Measurements from ENCODE around the gene B4GALT5.
"Not testable (repeated sequence)": the region's sequence is repeated elsewhere in the genome, so short reads cannot be mapped to it uniquely, and the experiment has no call there.

The B4GALT5 gene

DNA sequence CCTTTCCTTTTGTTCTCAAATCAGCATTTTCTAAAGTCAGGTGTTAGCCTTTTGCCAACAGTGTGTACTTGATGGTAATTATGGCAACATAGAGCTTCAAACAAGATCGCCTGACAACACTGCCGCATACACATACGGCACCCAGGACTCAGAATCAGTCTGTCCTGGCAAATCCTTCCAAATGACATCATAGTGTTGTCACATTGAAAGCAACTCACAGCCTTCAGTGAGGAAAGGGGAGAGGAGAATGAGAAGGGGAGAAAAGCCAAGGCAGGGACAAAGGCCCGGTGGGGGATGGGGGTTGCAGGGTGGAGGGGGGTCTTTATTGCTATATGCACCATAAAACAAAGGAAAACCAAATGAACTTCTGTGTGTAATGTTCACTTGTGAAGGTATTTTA is 80.0 kb downstream of the B4GALT5 start:
- H3K9me3 ChIP-seq (ENCODE audit: control insufficient read depth in 5 of 5, low read length in 5 of 5), result no peaks in the 10 kb centered on the region
- no peak overlapping the region for H3K27ac ChIP-seq (ENCODE audit: low read depth, low read length)
- peaks cover 5 to 43% (median 26%) of the 10 kb centered on the region in 5 donors for H3K36me3 ChIP-seq (ENCODE audit: control insufficient read depth in 5 of 5, insufficient read depth in 5 of 5, low read length in 5 of 5)
- peaks cover 3 to 41% (median 36%) of the 10 kb centered on the region in 5 donors for H3K4me1 ChIP-seq (ENCODE audit: control insufficient read depth in 5 of 5, insufficient read depth in 5 of 5, low read length in 5 of 5)
- H3K9ac ChIP-seq (ENCODE audit: low read length in 5 of 5), result no peak overlapping the region
- H3K27me3 ChIP-seq (ENCODE audit: control insufficient read depth in 5 of 5, insufficient read depth in 4 of 5, low read length in 5 of 5), result no peaks in the 10 kb centered on the region
- H3K4me3 ChIP-seq (ENCODE audit: low read depth in 1 of 5, low read length in 5 of 5), result no peak overlapping the region

DNA sequence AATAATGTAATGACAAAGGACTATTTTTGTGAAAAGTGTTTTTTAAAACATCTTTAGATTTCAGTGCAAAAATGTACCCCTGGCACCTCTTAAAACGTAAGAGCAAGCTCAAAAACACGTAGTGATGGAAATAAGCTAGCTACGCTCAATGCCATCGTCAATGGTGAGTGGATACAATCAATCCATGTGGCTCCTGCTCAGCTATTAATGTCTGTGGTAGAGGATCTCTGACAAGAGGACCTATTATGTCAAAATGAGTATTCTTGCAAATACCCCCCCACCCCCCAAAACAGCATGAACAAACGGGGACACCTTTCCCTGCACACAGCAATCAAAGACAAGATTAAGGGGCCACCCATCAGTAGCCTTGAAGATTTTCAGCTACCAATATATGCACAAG is 80.7 kb downstream of the B4GALT5 start:
- H3K9me3 ChIP-seq (ENCODE audit: control insufficient read depth in 5 of 5, low read length in 5 of 5), result no peaks in the 10 kb centered on the region
- H3K27me3 ChIP-seq (ENCODE audit: control insufficient read depth in 5 of 5, insufficient read depth in 4 of 5, low read length in 5 of 5), result no peaks in the 10 kb centered on the region
- H3K4me1 ChIP-seq (ENCODE audit: control insufficient read depth in 5 of 5, insufficient read depth in 5 of 5, low read length in 5 of 5), result peaks cover 3 to 41% (median 36%) of the 10 kb centered on the region in 5 donors
- H3K4me3 ChIP-seq (ENCODE audit: low read depth in 1 of 5, low read length in 5 of 5), result no peak overlapping the region
- H3K36me3 ChIP-seq (ENCODE audit: control insufficient read depth in 5 of 5, insufficient read depth in 5 of 5, low read length in 5 of 5), result peaks cover 0 to 38% (median 26%) of the 10 kb centered on the region in 5 donors
- no peak overlapping the region for H3K27ac ChIP-seq (ENCODE audit: low read depth, low read length)
- H3K9ac ChIP-seq (ENCODE audit: low read length in 5 of 5), result no peak overlapping the region

DNA sequence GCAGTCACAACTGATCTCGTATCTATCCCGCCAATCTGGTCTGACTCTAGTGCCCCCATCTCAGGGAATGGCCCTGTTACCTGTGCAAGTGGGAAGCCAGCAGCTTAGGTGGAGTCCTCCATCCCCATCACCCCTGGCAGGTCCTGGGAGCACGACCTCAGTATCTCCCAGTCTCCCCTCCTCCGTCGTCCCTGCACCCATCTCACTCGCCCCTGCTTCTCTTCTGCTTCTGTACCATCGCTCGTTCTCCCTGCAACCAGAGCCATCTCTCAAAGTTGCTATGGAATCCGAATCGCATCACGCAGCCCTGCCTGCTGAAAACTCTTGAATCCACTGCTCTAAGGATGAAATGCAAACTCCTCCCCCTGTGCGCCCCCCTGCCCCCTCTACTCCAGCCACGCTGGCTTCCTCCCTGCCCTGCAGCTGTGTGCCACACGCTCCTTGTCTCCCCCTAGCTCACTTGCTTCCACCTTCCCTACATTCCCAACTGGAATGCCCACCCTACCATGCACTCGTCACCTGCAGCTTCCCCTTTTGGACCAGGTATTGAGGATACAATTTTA is 81.7 kb downstream of the B4GALT5 start:
- H3K36me3 ChIP-seq (ENCODE audit: control insufficient read depth in 5 of 5, insufficient read depth in 5 of 5, low read length in 5 of 5), result peaks cover 0 to 30% (median 19%) of the 10 kb centered on the region in 5 donors
- no peaks in the 10 kb centered on the region for H3K27me3 ChIP-seq (ENCODE audit: control insufficient read depth in 5 of 5, insufficient read depth in 4 of 5, low read length in 5 of 5)
- H3K27ac ChIP-seq (ENCODE audit: low read depth, low read length), result no peak overlapping the region
- no peak overlapping the region for H3K9ac ChIP-seq (ENCODE audit: low read length in 5 of 5)
- peaks cover 3 to 41% (median 36%) of the 10 kb centered on the region in 5 donors for H3K4me1 ChIP-seq (ENCODE audit: control insufficient read depth in 5 of 5, insufficient read depth in 5 of 5, low read length in 5 of 5)
- H3K9me3 ChIP-seq (ENCODE audit: control insufficient read depth in 5 of 5, low read length in 5 of 5), result no peaks in the 10 kb centered on the region
- H3K4me3 ChIP-seq (ENCODE audit: low read depth in 1 of 5, low read length in 5 of 5), result no peak overlapping the region

DNA sequence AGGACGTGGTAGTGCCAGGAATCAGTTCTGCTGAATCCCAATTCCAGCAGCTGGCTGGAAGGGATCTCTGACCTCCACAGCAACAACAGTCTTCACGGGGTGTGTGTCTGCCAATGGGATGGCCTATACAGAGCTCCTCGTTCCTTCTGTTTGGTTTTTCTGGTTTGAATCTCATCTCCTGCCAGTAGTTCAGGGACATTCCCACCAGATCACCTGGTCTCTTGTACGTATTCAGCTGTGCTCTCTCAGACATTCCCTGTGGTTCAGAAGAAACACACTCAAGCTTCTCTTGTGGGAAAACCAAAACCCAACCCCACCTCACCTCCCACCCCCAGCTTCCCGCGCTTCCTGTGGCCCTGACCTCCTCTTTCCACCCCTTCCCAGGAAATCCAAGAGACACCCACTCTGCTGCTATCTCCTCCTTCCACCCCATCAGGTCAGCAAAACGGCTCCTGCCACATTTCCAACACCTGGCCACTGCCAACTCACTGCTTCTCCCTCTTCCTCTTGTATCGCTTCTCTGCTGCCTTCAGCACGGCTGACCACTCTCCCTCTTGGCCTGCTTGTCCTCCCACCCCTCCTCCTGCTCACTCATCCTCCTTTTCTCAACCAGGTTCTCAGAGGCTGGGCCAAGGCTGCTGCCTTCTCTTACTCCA is 82.5 kb downstream of the B4GALT5 start:
- Histone ChIP-seq H3K9me3 (ENCODE audit: control insufficient read depth in 5 of 5, low read length in 5 of 5) (no peaks in the 10 kb centered on the region), H3K27me3 (ENCODE audit: control insufficient read depth in 5 of 5, insufficient read depth in 4 of 5, low read length in 5 of 5) (no peaks in the 10 kb centered on the region), H3K9ac (ENCODE audit: low read length in 5 of 5) (no peak overlapping the region), H3K27ac (ENCODE audit: low read depth, low read length) (no peak overlapping the region), H3K4me3 (ENCODE audit: low read depth in 1 of 5, low read length in 5 of 5) (no peak overlapping the region), H3K4me1 (ENCODE audit: control insufficient read depth in 5 of 5, insufficient read depth in 5 of 5, low read length in 5 of 5) (peaks cover 3 to 43% (median 38%) of the 10 kb centered on the region in 5 donors), H3K36me3 (ENCODE audit: control insufficient read depth in 5 of 5, insufficient read depth in 5 of 5, low read length in 5 of 5) (peaks cover 0 to 23% (median 12%) of the 10 kb centered on the region in 5 donors)

DNA sequence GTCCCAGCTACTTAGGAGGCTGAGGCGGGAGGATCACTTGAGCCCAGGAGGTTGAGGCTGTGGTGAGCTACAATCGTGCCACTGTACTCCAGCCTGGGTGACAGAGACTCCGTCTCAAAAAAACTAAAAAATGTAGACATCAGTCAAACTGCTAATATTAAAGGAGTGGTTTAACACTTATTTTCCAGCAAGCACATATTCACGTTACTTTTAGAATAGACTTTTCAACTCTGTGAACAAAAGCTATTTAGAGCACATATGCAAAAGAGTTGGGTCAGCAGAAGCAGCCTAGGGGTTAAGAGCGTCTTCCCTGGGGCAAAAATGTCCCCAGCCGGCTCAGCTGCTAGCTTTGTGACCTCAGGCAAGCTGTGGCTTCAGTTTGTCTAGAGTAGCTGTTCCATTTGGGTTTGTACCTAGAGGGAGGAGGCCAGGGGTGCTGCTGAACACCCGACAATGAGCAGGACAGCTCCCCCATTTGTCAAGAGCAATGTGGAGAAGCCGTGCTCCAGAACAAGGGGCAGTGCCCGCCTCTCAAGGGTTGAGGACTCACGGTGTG is 83.2 kb downstream of the B4GALT5 start:
- H3K27ac ChIP-seq (ENCODE audit: low read depth, low read length), result no peak overlapping the region
- H3K4me1 ChIP-seq (ENCODE audit: control insufficient read depth in 5 of 5, insufficient read depth in 5 of 5, low read length in 5 of 5), result peaks cover 3 to 43% (median 39%) of the 10 kb centered on the region in 5 donors
- no peaks in the 10 kb centered on the region for H3K27me3 ChIP-seq (ENCODE audit: control insufficient read depth in 5 of 5, insufficient read depth in 4 of 5, low read length in 5 of 5)
- H3K9ac ChIP-seq (ENCODE audit: low read length in 5 of 5), result no peak overlapping the region
- no peaks in the 10 kb centered on the region for H3K9me3 ChIP-seq (ENCODE audit: control insufficient read depth in 5 of 5, low read length in 5 of 5)
- H3K4me3 ChIP-seq (ENCODE audit: low read depth in 1 of 5, low read length in 5 of 5), result no peak overlapping the region
- peaks cover 0 to 16% (median 4%) of the 10 kb centered on the region in 5 donors for H3K36me3 ChIP-seq (ENCODE audit: control insufficient read depth in 5 of 5, insufficient read depth in 5 of 5, low read length in 5 of 5)

DNA sequence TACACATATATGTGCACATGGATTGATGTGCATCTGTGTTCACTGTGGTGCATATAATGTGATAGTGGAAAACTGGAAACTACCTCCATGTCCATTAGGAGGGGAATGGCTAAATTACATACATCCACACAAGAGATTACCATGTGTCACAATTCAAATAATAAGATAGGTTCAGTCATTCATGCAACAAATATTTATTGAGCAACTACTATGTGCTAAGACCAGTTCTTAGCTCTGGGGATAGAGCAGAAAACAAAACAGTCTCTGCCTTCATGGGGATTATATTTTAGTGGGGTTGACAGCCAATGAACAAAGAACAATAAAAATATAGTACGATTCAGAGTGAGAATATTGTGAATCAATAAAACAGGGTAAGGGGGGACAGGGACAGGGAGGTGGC is 84.1 kb downstream of the B4GALT5 start:
- Histone ChIP-seq H3K9me3 (ENCODE audit: control insufficient read depth in 5 of 5, low read length in 5 of 5) (no peaks in the 10 kb centered on the region), H3K36me3 (ENCODE audit: control insufficient read depth in 5 of 5, insufficient read depth in 5 of 5, low read length in 5 of 5) (peaks cover 0 to 12% (median 3%) of the 10 kb centered on the region in 5 donors), H3K27me3 (ENCODE audit: control insufficient read depth in 5 of 5, insufficient read depth in 4 of 5, low read length in 5 of 5) (no peaks in the 10 kb centered on the region), H3K9ac (ENCODE audit: low read length in 5 of 5) (no peak overlapping the region), H3K4me3 (ENCODE audit: low read depth in 1 of 5, low read length in 5 of 5) (no peak overlapping the region), H3K4me1 (ENCODE audit: control insufficient read depth in 5 of 5, insufficient read depth in 5 of 5, low read length in 5 of 5) (peaks cover 1 to 41% (median 35%) of the 10 kb centered on the region in 5 donors), H3K27ac (ENCODE audit: low read depth, low read length) (no peak overlapping the region)

DNA sequence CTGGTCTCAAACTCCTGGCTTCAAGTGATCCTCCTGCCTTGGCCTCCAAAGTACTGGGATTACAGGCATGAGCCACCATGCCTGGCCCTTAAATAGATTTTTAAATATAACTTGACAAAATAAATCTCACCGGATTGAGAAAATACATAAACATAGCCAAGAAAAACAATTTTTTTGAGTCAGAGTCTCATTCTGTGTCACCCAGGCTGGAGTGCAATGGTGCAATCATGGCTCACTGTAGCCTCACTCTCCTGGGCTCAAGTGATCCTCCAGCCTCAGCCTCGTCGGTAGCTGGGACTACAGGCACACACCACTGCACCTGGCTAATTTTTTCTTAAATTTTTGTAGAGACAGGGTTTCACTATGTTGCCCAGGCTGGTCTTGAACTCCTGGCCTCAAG is 85.4 kb downstream of the B4GALT5 start:
- not testable (repeated sequence) for H3K9ac ChIP-seq (ENCODE audit: low read length in 5 of 5); H3K36me3 ChIP-seq (ENCODE audit: control insufficient read depth in 5 of 5, insufficient read depth in 5 of 5, low read length in 5 of 5); H3K27me3 ChIP-seq (ENCODE audit: control insufficient read depth in 5 of 5, insufficient read depth in 4 of 5, low read length in 5 of 5); H3K9me3 ChIP-seq (ENCODE audit: control insufficient read depth in 5 of 5, low read length in 5 of 5); H3K4me3 ChIP-seq (ENCODE audit: low read depth in 1 of 5, low read length in 5 of 5); H3K27ac ChIP-seq (ENCODE audit: low read depth, low read length)
- H3K4me1 ChIP-seq (ENCODE audit: control insufficient read depth in 5 of 5, insufficient read depth in 5 of 5, low read length in 5 of 5), result peaks cover 1 to 38% (median 25%) of the 10 kb centered on the region in 5 donors

DNA sequence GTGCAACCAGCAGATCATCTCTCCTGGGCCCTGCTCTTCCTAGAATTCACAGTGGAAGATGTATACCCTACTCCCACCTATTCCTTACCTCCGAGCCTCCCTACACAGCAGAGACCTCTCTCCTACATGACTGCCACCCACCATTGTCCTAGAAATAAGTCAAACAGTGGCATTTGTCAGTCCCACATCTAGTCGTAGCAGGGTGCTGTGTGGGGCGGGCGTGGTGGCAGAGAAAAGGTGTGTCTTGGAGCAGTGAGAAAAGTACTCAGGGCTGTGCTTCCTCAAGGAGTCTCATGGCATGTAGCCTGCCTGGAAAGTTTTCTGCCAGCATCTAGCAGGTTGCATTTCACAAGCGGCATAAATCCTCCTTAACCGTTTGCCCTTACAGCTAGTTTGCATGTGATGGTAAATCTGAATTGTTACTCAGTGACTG is 86.3 kb downstream of the B4GALT5 start:
- Histone ChIP-seq H3K27me3 (ENCODE audit: control insufficient read depth in 5 of 5, insufficient read depth in 4 of 5, low read length in 5 of 5) (no peaks in the 10 kb centered on the region), H3K9me3 (ENCODE audit: control insufficient read depth in 5 of 5, low read length in 5 of 5) (peaks cover 0 to 3% (median 0%) of the 10 kb centered on the region in 5 donors), H3K4me3 (ENCODE audit: low read depth in 1 of 5, low read length in 5 of 5) (no peak overlapping the region), H3K4me1 (ENCODE audit: control insufficient read depth in 5 of 5, insufficient read depth in 5 of 5, low read length in 5 of 5) (peaks cover 1 to 38% (median 25%) of the 10 kb centered on the region in 5 donors), H3K27ac (ENCODE audit: low read depth, low read length) (no peak overlapping the region), H3K36me3 (ENCODE audit: control insufficient read depth in 5 of 5, insufficient read depth in 5 of 5, low read length in 5 of 5) (peaks cover 0 to 4% (median 0%) of the 10 kb centered on the region in 5 donors), H3K9ac (ENCODE audit: low read length in 5 of 5) (no peak overlapping the region)

DNA sequence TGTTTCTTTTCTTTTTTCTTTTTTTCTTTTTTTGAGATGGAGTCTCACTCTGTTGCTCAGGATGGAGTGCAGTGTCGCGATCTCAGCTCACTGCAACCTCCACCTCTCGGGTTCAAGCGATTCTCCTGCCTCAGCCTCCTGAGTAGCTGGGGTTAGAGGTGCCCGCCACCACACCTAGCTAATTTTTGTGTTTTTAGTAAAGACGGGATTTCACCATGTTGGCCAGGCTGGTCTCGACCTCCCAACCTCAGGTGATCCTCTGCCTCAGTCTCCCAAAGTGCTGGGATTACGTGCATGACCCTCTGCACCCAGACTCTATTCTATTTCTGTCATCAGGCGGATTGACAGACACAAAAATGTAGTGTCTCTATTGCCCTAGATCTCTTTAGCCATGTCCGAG is 88.7 kb downstream of the B4GALT5 start:
- H3K27me3 ChIP-seq (ENCODE audit: control insufficient read depth in 5 of 5, insufficient read depth in 4 of 5, low read length in 5 of 5); H3K27ac ChIP-seq (ENCODE audit: low read depth, low read length); H3K4me3 ChIP-seq (ENCODE audit: low read depth in 1 of 5, low read length in 5 of 5); H3K36me3 ChIP-seq (ENCODE audit: control insufficient read depth in 5 of 5, insufficient read depth in 5 of 5, low read length in 5 of 5); H3K9ac ChIP-seq (ENCODE audit: low read length in 5 of 5): not testable (repeated sequence)
- peaks cover 0 to 22% (median 12%) of the 10 kb centered on the region in 5 donors for H3K4me1 ChIP-seq (ENCODE audit: control insufficient read depth in 5 of 5, insufficient read depth in 5 of 5, low read length in 5 of 5)
- H3K9me3 ChIP-seq (ENCODE audit: control insufficient read depth in 5 of 5, low read length in 5 of 5), result peaks cover 0 to 14% (median 0%) of the 10 kb centered on the region in 5 donors

DNA sequence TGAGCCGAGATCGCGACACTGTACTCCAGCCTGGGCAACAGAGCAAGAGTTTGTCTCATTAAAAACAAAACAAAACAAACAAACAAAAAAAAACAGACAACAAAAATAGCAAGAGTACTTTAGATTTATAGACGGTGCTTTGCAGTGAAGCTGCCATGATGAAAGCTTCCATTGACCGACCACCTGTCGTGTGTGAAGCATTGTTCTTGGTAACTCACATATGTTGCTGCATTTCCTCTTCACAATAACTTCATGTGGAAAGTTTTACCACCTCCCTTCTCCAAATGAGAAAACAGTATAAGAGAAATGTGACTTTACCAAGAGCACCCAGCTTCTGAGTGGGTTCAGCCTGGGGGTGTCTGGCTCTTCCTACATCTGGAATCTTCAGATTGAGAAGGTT is 89.4 kb downstream of the B4GALT5 start:
- H3K4me3 ChIP-seq (ENCODE audit: low read depth in 1 of 5, low read length in 5 of 5), result no peak overlapping the region
- H3K9me3 ChIP-seq (ENCODE audit: control insufficient read depth in 5 of 5, low read length in 5 of 5), result peaks cover 0 to 14% (median 0%) of the 10 kb centered on the region in 5 donors
- no peaks in the 10 kb centered on the region for H3K36me3 ChIP-seq (ENCODE audit: control insufficient read depth in 5 of 5, insufficient read depth in 5 of 5, low read length in 5 of 5)
- H3K27ac ChIP-seq (ENCODE audit: low read depth, low read length), result no peak overlapping the region
- peaks cover 0 to 22% (median 12%) of the 10 kb centered on the region in 5 donors for H3K4me1 ChIP-seq (ENCODE audit: control insufficient read depth in 5 of 5, insufficient read depth in 5 of 5, low read length in 5 of 5)
- H3K27me3 ChIP-seq (ENCODE audit: control insufficient read depth in 5 of 5, insufficient read depth in 4 of 5, low read length in 5 of 5), result no peaks in the 10 kb centered on the region
- no peak overlapping the region for H3K9ac ChIP-seq (ENCODE audit: low read length in 5 of 5)
